ENCODE measurements around the gene PDK2.

Gene PDK2

GRCh38 chr17:50120475-50121253 lies 25.5 kb downstream of the PDK2 start:
- no peak for DNase-seq

- DNase-seq, result no peak
Measured at GRCh38 chr17:50122945-50123344, 27.8 kb downstream of the PDK2 start.

GRCh38 chr17:50123649-50124349 lies 28.6 kb downstream of the PDK2 start:
- DNase-seq, result no peak

GRCh38 chr17:50125420-50125997 lies 30.4 kb downstream of the PDK2 start:
- DNase-seq, result no peak

GRCh38 chr17:50127697-50128361 lies 32.7 kb downstream of the PDK2 start:
- no peak for DNase-seq

GRCh38 chr17:50128441-50129352 lies 33.5 kb downstream of the PDK2 start:
- DNase-seq, result peak in 2 of 6 experiments; percentile 10 to 12

- peak in 2 of 6 experiments; percentile 31 to 34 for DNase-seq
Measured at GRCh38 chr17:50129353-50129727, 34.2 kb downstream of the PDK2 start.

GRCh38 chr17:50129728-50130558 lies 34.8 kb downstream of the PDK2 start, which contains the start of gene SAMD14:
Gene SAMD14, minus strand, starts transcription at chr17:50130160. Its CDS starts 5,201 bp downstream, at chr17:50124959.
- peak; percentile 22 to 57 (median 42) for DNase-seq

GRCh38 chr17:50130559-50131305 lies 35.6 kb downstream of the PDK2 start:
- DNase-seq, result peak in 2 of 6 experiments; percentile 9 to 12

- DNase-seq, result no peak
Measured at GRCh38 chr17:50132104-50132794, 37.1 kb downstream of the PDK2 start.

- DNase-seq, result no peak
Measured at GRCh38 chr17:50133028-50133768, 38.0 kb downstream of the PDK2 start.

- DNase-seq, result no peak
Measured at GRCh38 chr17:50133769-50134099, 38.6 kb downstream of the PDK2 start.

GRCh38 chr17:50134206-50135110 lies 39.3 kb downstream of the PDK2 start:
- no peak for DNase-seq

GRCh38 chr17:50135316-50136095 lies 40.4 kb downstream of the PDK2 start:
- no peak for DNase-seq

- no peak for DNase-seq
Measured at GRCh38 chr17:50136096-50136687, 41.0 kb downstream of the PDK2 start.

- DNase-seq, result no peak
Measured at GRCh38 chr17:50137042-50137441, 41.9 kb downstream of the PDK2 start.
